ENCODE measurements around the gene KLK11.
"Not testable (repeated sequence)": the region's sequence is repeated elsewhere in the genome, so short reads cannot be mapped to it uniquely, and the experiment has no call there.

KLK11 gene

GRCh38 chr19:51006406-51006805 lies 20.0 kb downstream of the KLK11 start:
- no peak for DNase-seq (ENCODE audit: low read depth in 2 of 2, low spot score in 1 of 2)

- DNase-seq (ENCODE audit: low read depth in 2 of 2, low spot score in 1 of 2): no peak
Measured at GRCh38 chr19:51005248-51005647, 21.2 kb downstream of the KLK11 start.

GRCh38 chr19:51003316-51003715 lies 23.1 kb downstream of the KLK11 start:
- no peak for DNase-seq (ENCODE audit: low read depth in 2 of 2, low spot score in 1 of 2)

- DNase-seq (ENCODE audit: low read depth in 2 of 2, low spot score in 1 of 2): no peak
Measured at GRCh38 chr19:51002542-51003311, 23.7 kb downstream of the KLK11 start.

- no peak for DNase-seq (ENCODE audit: low read depth in 2 of 2, low spot score in 1 of 2)
Measured at GRCh38 chr19:51002089-51002532, 24.3 kb downstream of the KLK11 start.

GRCh38 chr19:51001515-51001914 lies 24.9 kb downstream of the KLK11 start, which contains the start of gene KLK8:
KLK8 (minus strand) TSS chr19:51001604; CDS start chr19:51001167, 437 bp downstream.
- DNase-seq (ENCODE audit: low read depth in 2 of 2, low spot score in 1 of 2): no peak

GRCh38 chr19:51000981-51001380 lies 25.4 kb downstream of the KLK11 start:
- no peak for DNase-seq (ENCODE audit: low read depth in 2 of 2, low spot score in 1 of 2)

- no peak for DNase-seq (ENCODE audit: low read depth in 2 of 2, low spot score in 1 of 2)
Measured at GRCh38 chr19:51000426-51000825, 26.0 kb downstream of the KLK11 start.

GRCh38 chr19:50998686-50999085 lies 27.7 kb downstream of the KLK11 start:
- no peak for DNase-seq (ENCODE audit: low read depth in 2 of 2, low spot score in 1 of 2)

GRCh38 chr19:50998061-50998460 lies 28.4 kb downstream of the KLK11 start:
- DNase-seq (ENCODE audit: low read depth in 2 of 2, low spot score in 1 of 2): no peak

GRCh38 chr19:50994129-50994528 lies 32.3 kb downstream of the KLK11 start:
- no peak for DNase-seq (ENCODE audit: low read depth in 2 of 2, low spot score in 1 of 2)

GRCh38 chr19:50992666-50993035 lies 33.8 kb downstream of the KLK11 start:
- no peak for DNase-seq (ENCODE audit: low read depth in 2 of 2, low spot score in 1 of 2)

- DNase-seq (ENCODE audit: low read depth in 2 of 2, low spot score in 1 of 2): not testable (repeated sequence)
Measured at GRCh38 chr19:50984416-50984815, 42.0 kb downstream of the KLK11 start.

GRCh38 chr19:50983625-50984292 lies 42.7 kb downstream of the KLK11 start, which contains the start of gene KLK7:
KLK7 (minus strand) TSS chr19:50983917; CDS start chr19:50982399, 1,518 bp downstream.
- DNase-seq (ENCODE audit: low read depth in 2 of 2, low spot score in 1 of 2): no peak

- DNase-seq (ENCODE audit: low read depth in 2 of 2, low spot score in 1 of 2): no peak
Measured at GRCh38 chr19:50982186-50982585, 44.2 kb downstream of the KLK11 start.

- DNase-seq (ENCODE audit: low read depth in 2 of 2, low spot score in 1 of 2): no peak
Measured at GRCh38 chr19:50981587-50982146, 44.7 kb downstream of the KLK11 start.

GRCh38 chr19:50980208-50980607 lies 46.2 kb downstream of the KLK11 start:
- DNase-seq (ENCODE audit: low read depth in 2 of 2, low spot score in 1 of 2): no peak

- no peak for DNase-seq (ENCODE audit: low read depth in 2 of 2, low spot score in 1 of 2)
Measured at GRCh38 chr19:50979758-50980157, 46.7 kb downstream of the KLK11 start.

GRCh38 chr19:50978772-50979390 lies 47.5 kb downstream of the KLK11 start:
- DNase-seq (ENCODE audit: low read depth in 2 of 2, low spot score in 1 of 2): no peak

GRCh38 chr19:50977626-50978025 lies 48.8 kb downstream of the KLK11 start:
- no peak for DNase-seq (ENCODE audit: low read depth in 2 of 2, low spot score in 1 of 2)

- DNase-seq (ENCODE audit: low read depth in 2 of 2, low spot score in 1 of 2): no peak
Measured at GRCh38 chr19:50975766-50976165, 50.6 kb downstream of the KLK11 start.
